Vagina (tissue), 2 donors: Measurements from ENCODE around the gene PARVB. TPM values are rescaled to one million over a fixed set of nuclear protein-coding genes. Genes with fewer than 3 reads are reported as not detected.

ENCODE experiments used
- DNase-seq, 2 donors: peaks; one replicate each; pipeline ENCODE4 v3.0.0-alpha.2; 2017; ENCODE audit errors: extremely low spot score in 2 of 2
- H3K27ac ChIP-seq: fragments of 200-600 bp; sonication (generic); one replicate; pipeline ENCODE4 v1.5.1; 2019
- H3K27me3 ChIP-seq: fragments of 200-600 bp; sonication (generic); one replicate; pipeline ENCODE4 v1.5.1; 2019
- H3K36me3 ChIP-seq, 2 donors: fragments of 200-600 bp; sonication (generic); one replicate each; pipeline ENCODE4 v1.5.1; 2017 to 2019
- H3K4me1 ChIP-seq: fragments of 200-600 bp; sonication (generic); one replicate; pipeline ENCODE4 v1.5.1; 2019
- H3K4me3 ChIP-seq, 2 donors: fragments of 200-600 bp; sonication (generic); 1 replicate in 1 of 2; 2 replicates in 1 of 2; pipeline ENCODE4 v1.5.1; 2016 to 2019
- H3K9me3 ChIP-seq: fragments of 200-600 bp; sonication (generic); one replicate; pipeline ENCODE4 v1.5.1; 2019
- CTCF ChIP-seq, 3 experiments: fragments of 450-650 bp in 2 of 3; fragments of 200-600 bp in 1 of 3; sonication (generic) in 1 of 3; IDR thresholded peaks; one replicate each; pipeline ENCODE4 v1.5.1; 2017 to 2019; ENCODE audit warnings: antibody characterized with exemption in 3 of 3, mild to moderate bottlenecking in 2 of 3, moderate library complexity in 2 of 3
- POLR2A ChIP-seq, 2 donors: fragments of 450-650 bp; IDR thresholded peaks; one replicate each; pipeline ENCODE4 v1.6.1; 2017; ENCODE audit warnings: antibody characterized with exemption in 2 of 2, mild to moderate bottlenecking in 2 of 2, moderate library complexity in 2 of 2
- POLR2AphosphoS5 ChIP-seq, 2 donors: sonication (generic); formaldehyde crosslinking; IDR thresholded peaks; one replicate each; pipeline ENCODE4 v1.9.0; 2017; ENCODE audit warnings: antibody characterized with exemption in 2 of 2, mild to moderate bottlenecking in 2 of 2, low read depth in 1 of 2; ENCODE audit not compliant: insufficient read depth in 1 of 2
- intact Hi-C: fragments of 100-400 bp; cut with DNase I; formaldehyde crosslinking; loops from one replicate; pipeline ENCODE4 v1.15.1; 2023
- total RNA-seq: library from RNA; depleted of rRNA; stranded (reverse); fragments of >200 nt; gene quantifications from one replicate; pipeline ENCODE4 v1.2.3, GENCODE V29; 2016

PARVB gene
- total RNA-seq, 1 donor from 2014 or later, result 11.3 TPM

GRCh38 chr22:44085743-44086270 is 61.7 kb downstream of the PARVB start:
- Histone ChIP-seq H3K4me3 (no peak overlapping the region), H3K27me3 (no peaks in the 10 kb centered on the region), H3K4me1 (peaks cover 57% of the 10 kb centered on the region), H3K27ac (peak overlapping the region; percentile 74), H3K9me3 (no peaks in the 10 kb centered on the region), H3K36me3 (no peaks in the 10 kb centered on the region)
- TF ChIP-seq POLR2AphosphoS5 (IDR thresholded peaks at IDR 0.05; ENCODE audit: insufficient read depth in 1 of 2, low read depth in 1 of 2), result peak in 1 of 2 donors; percentile 5
- no peak for TF ChIP-seq POLR2A (IDR thresholded peaks at IDR 0.05)
- intact Hi-C loops, result loop anchor here (10.0 kb wide), 1 partner anchor 539 kb away; no protein-coding TSS in a partner anchor
- peak in 1 of 2 donors; percentile 91 for DNase-seq

- H3K4me1 ChIP-seq, result peaks cover 50% of the 10 kb centered on the region
- H3K36me3 ChIP-seq, result no peaks in the 10 kb centered on the region
- DNase-seq, result peak in 1 of 2 donors; percentile 92
- TF ChIP-seq CTCF (IDR thresholded peaks at IDR 0.05) (no peak), POLR2AphosphoS5 (IDR thresholded peaks at IDR 0.05; ENCODE audit: insufficient read depth in 1 of 2, low read depth in 1 of 2) (no peak), POLR2A (IDR thresholded peaks at IDR 0.05) (no peak)
- no peaks in the 10 kb centered on the region for H3K27me3 ChIP-seq
- H3K27ac ChIP-seq, result peak overlapping the region; percentile 74
- no peaks in the 10 kb centered on the region for H3K9me3 ChIP-seq
- H3K4me3 ChIP-seq, result no peak overlapping the region
- intact Hi-C loops, result loop anchor here (10.0 kb wide), 1 partner anchor 538 kb away; no protein-coding TSS in a partner anchor
These were observed 62.4 kb downstream of the PARVB start for GRCh38 chr22:44086271-44087088.

GRCh38 chr22:44087089-44087430 is 63.0 kb downstream of the PARVB start:
- Histone ChIP-seq H3K4me3 (no peak overlapping the region), H3K36me3 (no peaks in the 10 kb centered on the region), H3K27me3 (no peaks in the 10 kb centered on the region), H3K27ac (peak overlapping the region; percentile 74), H3K9me3 (no peaks in the 10 kb centered on the region), H3K4me1 (peaks cover 48% of the 10 kb centered on the region)
- intact Hi-C loops, result loop anchor here (10.0 kb wide), 1 partner anchor 538 kb away; no protein-coding TSS in a partner anchor
- TF ChIP-seq POLR2AphosphoS5 (IDR thresholded peaks at IDR 0.05; ENCODE audit: insufficient read depth in 1 of 2, low read depth in 1 of 2) (no peak), POLR2A (IDR thresholded peaks at IDR 0.05) (no peak), CTCF (IDR thresholded peaks at IDR 0.05) (no peak)
- DNase-seq, result no peak

GRCh38 chr22:44088976-44089570 is 65.0 kb downstream of the PARVB start:
- Histone ChIP-seq H3K27me3 (no peaks in the 10 kb centered on the region), H3K4me1 (peaks cover 48% of the 10 kb centered on the region), H3K9me3 (no peaks in the 10 kb centered on the region), H3K36me3 (no peaks in the 10 kb centered on the region), H3K27ac (peak overlapping the region; percentile 25), H3K4me3 (no peak overlapping the region)
- intact Hi-C loops, result loop anchor here (10.0 kb wide), 1 partner anchor 536 kb away; no protein-coding TSS in a partner anchor
- TF ChIP-seq POLR2AphosphoS5 (IDR thresholded peaks at IDR 0.05; ENCODE audit: insufficient read depth in 1 of 2, low read depth in 1 of 2), result no peak
- TF ChIP-seq CTCF (IDR thresholded peaks at IDR 0.05), result no peak
- no peak for TF ChIP-seq POLR2A (IDR thresholded peaks at IDR 0.05)
- no peak for DNase-seq

- Histone ChIP-seq H3K27me3 (no peaks in the 10 kb centered on the region), H3K36me3 (no peaks in the 10 kb centered on the region), H3K9me3 (no peaks in the 10 kb centered on the region), H3K4me3 (no peak overlapping the region), H3K27ac (no peak overlapping the region), H3K4me1 (peaks cover 48% of the 10 kb centered on the region)
- no peak for TF ChIP-seq POLR2A (IDR thresholded peaks at IDR 0.05)
- TF ChIP-seq POLR2AphosphoS5 (IDR thresholded peaks at IDR 0.05; ENCODE audit: insufficient read depth in 1 of 2, low read depth in 1 of 2), result no peak
- no peak for TF ChIP-seq CTCF (IDR thresholded peaks at IDR 0.05)
- intact Hi-C loops, result loop anchor here (10.0 kb wide), 1 partner anchor 535 kb away; no protein-coding TSS in a partner anchor
- no peak for DNase-seq
These were observed 65.8 kb downstream of the PARVB start for GRCh38 chr22:44089717-44090570.
